BE2C (cell line): ENCODE data around the gene FUS.
A peak's percentile ranks its signal among the peaks of the same experiment; 100 is the strongest.

Experiments used
- DNase-seq: peaks from one replicate; pipeline ENCODE4 v3.0.0-alpha.2; 2020
- H3K27me3 ChIP-seq: fragments of 250-450 bp; sonication (Bioruptor Pico); 2 replicates; pipeline ENCODE4 v1.5.1; 2020; ENCODE audit warnings: mild to moderate bottlenecking
- H3K36me3 ChIP-seq: fragments of 250-450 bp; sonication (Bioruptor Pico); 2 replicates; pipeline ENCODE4 v1.5.1; 2020; ENCODE audit warnings: mild to moderate bottlenecking
- H3K4me1 ChIP-seq: fragments of 250-450 bp; sonication (Bioruptor Pico); 2 replicates; pipeline ENCODE4 v1.5.1; 2020
- H3K4me3 ChIP-seq: 2 replicates; pipeline ENCODE4 v1.5.1; 2011; ENCODE audit warnings: low read depth, low read length
- H3K9me3 ChIP-seq: fragments of 250-450 bp; sonication (Bioruptor Pico); 2 replicates; pipeline ENCODE4 v1.5.1; 2020
- TF ChIP-seq, protein P1 (sequence below): IDR thresholded peaks from 2 replicates; pipeline ENCODE4 v1.5.1; 2012; ENCODE audit warnings: mild to moderate bottlenecking, low read depth, low read length

Gene FUS

DNA sequence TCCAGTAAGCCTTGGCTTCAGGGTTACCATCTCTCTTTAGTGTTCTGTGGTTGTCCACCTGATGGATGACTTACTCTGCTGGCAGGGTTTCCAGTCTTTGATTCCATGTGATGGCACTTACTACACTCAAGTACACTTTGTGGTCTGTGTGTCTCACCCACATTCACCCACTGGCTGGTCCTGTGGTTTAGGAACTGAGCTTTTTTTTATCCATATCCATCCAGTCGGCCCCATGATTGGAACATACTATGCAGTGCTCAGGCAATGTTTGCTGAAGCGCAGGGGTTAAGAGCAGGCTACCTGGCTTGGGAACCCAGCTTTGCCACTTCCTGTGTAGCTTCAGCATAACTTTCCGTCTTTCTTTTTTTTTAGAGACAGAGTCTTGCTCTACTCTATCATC is 2.8 kb upstream of the FUS start:
- Histone ChIP-seq H3K27me3 (no peaks in the 10 kb centered on the region), H3K4me1 (no peaks in the 10 kb centered on the region), H3K9me3 (no peaks in the 10 kb centered on the region), H3K36me3 (peaks cover 13% of the 10 kb centered on the region), H3K4me3 (no peak overlapping the region)
- TF ChIP-seq, protein P1, sequence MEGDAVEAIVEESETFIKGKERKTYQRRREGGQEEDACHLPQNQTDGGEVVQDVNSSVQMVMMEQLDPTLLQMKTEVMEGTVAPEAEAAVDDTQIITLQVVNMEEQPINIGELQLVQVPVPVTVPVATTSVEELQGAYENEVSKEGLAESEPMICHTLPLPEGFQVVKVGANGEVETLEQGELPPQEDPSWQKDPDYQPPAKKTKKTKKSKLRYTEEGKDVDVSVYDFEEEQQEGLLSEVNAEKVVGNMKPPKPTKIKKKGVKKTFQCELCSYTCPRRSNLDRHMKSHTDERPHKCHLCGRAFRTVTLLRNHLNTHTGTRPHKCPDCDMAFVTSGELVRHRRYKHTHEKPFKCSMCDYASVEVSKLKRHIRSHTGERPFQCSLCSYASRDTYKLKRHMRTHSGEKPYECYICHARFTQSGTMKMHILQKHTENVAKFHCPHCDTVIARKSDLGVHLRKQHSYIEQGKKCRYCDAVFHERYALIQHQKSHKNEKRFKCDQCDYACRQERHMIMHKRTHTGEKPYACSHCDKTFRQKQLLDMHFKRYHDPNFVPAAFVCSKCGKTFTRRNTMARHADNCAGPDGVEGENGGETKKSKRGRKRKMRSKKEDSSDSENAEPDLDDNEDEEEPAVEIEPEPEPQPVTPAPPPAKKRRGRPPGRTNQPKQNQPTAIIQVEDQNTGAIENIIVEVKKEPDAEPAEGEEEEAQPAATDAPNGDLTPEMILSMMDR = no peak
- no peak for DNase-seq

DNA sequence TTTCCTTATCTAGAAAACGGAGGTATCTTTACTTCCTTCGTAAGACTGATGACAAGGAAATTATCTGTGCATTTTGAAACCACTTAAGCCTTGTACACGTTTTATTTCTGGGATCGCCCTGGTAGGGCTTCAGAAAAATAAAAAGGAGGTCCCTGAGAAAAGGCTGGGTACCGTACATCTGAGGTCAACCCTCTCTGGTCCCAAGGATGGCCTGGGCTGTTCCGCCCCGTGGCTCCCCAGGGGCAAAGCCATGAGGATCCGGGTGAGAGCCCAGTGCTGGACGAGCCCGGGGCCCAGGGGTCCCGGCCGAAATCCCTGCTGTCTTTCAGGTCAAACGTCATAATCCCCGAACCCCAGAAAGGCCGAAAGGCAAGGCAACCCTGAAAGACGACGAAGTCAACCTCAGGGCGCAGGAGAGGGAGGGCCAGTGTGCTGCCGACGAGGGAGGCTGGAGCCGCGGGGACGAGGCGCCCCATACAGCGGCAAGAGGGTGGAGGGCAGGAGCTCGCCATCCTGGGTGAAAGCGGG is 656 bp upstream of the FUS start:
- Histone ChIP-seq H3K4me3 (peak overlapping the region; percentile 97), H3K4me1 (no peaks in the 10 kb centered on the region; the same call in none of the 2 replicates), H3K9me3 (no peaks in the 10 kb centered on the region), H3K27me3 (no peaks in the 10 kb centered on the region), H3K36me3 (peaks cover 34% of the 10 kb centered on the region)
- TF ChIP-seq, protein P1 = no peak
- DNase-seq = no peak

DNA sequence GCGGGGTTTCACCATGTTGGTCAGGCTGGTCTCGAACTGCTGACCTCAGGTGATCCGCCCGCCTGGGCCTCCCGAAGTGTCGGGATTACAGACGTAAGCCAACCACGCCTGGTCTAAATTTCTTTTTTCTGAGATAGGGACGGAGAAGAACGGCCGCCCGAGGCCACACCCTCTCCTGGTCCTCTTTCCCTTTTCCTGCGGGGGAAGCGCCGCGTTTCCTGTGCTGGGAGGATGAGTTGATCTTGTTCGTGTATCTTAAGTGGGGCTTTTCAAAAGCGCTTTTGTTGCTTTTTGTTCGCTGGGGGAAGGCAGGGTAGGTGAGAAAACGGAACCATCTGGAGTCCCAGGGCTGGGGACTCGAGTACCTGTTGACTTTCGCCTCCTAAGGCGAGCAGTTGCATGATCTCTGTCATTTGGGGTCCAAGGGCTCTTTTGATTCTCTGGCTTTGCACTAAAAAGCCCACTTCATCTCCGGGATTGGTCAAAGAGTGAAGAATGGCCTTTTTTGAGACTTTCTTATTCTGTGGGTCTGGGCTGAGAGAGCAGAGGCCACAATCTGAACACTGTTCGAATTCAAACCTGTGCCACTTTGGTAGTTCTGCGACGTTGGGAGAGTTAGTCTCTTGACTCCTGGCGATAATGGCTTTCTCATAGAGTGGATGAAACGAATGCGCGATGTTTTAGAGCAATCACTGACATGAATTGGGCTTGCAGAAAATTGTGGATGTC is 1.3 kb downstream of the FUS start:
- H3K9me3 ChIP-seq = no peaks in the 10 kb centered on the region
- peak; percentile 30 for DNase-seq
- H3K27me3 ChIP-seq = no peaks in the 10 kb centered on the region
- H3K4me3 ChIP-seq = peak overlapping the region; percentile 97
- TF ChIP-seq, protein P1 = no peak
- peaks cover 53% of the 10 kb centered on the region for H3K36me3 ChIP-seq
- no peaks in the 10 kb centered on the region; the same call in none of the 2 replicates for H3K4me1 ChIP-seq

DNA sequence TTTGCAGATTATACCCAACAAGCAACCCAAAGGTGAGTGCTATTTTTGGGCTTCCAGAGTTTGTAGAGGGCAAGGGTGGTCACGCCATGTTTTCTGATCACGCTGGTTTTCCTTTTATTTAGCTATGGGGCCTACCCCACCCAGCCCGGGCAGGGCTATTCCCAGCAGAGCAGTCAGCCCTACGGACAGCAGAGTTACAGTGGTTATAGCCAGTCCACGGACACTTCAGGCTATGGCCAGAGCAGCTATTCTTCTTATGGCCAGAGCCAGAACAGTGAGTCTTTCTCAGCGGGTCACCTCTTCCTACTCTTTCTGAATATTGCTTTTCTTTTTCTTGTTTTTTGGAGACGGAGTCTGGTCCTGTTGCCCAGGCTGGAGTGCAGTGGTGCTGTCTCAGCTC is 2.5 kb downstream of the FUS start:
- H3K4me1 ChIP-seq = no peaks in the 10 kb centered on the region; the same call in none of the 2 replicates
- peak overlapping the region; percentile 97 for H3K4me3 ChIP-seq
- no peaks in the 10 kb centered on the region for H3K27me3 ChIP-seq
- no peak for DNase-seq
- no peaks in the 10 kb centered on the region for H3K9me3 ChIP-seq
- TF ChIP-seq, protein P1 = no peak
- peaks cover 64% of the 10 kb centered on the region for H3K36me3 ChIP-seq

DNA sequence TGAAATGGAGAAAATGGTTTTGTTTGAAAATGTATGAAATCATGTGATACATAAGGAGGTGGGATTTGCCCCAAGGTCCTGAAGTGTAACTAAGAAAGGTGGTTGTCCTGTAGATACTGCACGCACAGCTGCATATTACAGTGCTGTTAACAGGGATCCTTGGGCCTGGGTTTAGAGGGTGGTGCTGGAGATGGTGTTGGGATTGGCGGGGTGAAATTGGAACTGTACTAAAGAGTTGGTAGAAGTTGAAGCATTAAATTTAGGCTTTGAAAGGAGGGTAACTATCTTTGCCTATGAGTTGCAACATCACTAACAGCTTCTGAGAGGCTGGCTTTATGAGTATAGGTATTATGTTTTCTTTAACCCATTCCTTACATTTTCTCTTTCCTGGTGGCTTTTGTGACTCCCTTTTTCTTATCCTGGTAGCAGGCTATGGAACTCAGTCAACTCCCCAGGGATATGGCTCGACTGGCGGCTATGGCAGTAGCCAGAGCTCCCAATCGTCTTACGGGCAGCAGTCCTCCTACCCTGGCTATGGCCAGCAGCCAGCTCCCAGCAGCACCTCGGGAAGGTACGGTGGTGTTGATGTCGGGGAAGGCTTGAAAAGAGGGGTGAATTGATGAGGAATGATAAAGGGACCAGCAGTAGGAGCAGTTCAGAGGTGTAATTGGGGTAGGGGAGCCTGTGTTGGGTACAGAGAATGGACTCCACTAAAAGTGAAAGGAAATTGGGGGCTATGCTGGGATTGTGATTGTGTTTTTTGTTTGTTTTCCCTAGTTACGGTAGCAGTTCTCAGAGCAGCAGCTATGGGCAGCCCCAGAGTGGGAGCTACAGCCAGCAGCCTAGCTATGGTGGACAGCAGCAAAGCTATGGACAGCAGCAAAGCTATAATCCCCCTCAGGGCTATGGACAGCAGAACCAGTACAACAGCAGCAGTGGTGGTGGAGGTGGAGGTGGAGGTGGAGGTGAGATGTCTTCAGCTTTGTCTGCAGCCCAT is 3.8 kb downstream of the FUS start:
- Histone ChIP-seq H3K4me1 (no peaks in the 10 kb centered on the region; the same call in none of the 2 replicates), H3K27me3 (no peaks in the 10 kb centered on the region), H3K36me3 (peaks cover 78% of the 10 kb centered on the region), H3K4me3 (peak overlapping the region; percentile 97), H3K9me3 (no peaks in the 10 kb centered on the region)
- TF ChIP-seq, protein P1 = no peak
- DNase-seq = peak; percentile 39
